ENCODE results near the gene ADCYAP1R1.

ADCYAP1R1 gene

DNA sequence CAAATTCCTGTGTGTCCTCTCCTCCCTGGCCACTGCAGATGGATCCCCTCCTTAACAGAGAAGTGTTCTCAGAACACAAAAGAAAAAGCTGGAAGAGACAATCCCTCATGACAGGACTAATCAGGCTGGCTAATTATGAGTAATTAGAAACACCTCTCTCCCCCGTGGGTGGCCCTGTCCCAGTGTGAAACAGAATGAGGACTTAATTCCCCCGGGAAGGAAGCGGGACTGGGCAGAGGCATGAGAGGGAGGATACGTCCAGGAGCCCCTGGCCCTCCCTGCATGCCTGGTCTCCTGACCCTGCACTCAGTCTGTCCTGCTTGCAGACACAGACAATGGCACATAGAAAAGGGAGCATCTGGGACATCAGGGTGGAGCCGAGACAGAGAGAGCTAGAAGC lies 7.6 kb upstream of the ADCYAP1R1 start:
- DNase-seq, result no peak

- no peak for DNase-seq
These were observed 5.4 kb upstream of the ADCYAP1R1 start for GRCh38 chr7:31046723-31047122.

DNA sequence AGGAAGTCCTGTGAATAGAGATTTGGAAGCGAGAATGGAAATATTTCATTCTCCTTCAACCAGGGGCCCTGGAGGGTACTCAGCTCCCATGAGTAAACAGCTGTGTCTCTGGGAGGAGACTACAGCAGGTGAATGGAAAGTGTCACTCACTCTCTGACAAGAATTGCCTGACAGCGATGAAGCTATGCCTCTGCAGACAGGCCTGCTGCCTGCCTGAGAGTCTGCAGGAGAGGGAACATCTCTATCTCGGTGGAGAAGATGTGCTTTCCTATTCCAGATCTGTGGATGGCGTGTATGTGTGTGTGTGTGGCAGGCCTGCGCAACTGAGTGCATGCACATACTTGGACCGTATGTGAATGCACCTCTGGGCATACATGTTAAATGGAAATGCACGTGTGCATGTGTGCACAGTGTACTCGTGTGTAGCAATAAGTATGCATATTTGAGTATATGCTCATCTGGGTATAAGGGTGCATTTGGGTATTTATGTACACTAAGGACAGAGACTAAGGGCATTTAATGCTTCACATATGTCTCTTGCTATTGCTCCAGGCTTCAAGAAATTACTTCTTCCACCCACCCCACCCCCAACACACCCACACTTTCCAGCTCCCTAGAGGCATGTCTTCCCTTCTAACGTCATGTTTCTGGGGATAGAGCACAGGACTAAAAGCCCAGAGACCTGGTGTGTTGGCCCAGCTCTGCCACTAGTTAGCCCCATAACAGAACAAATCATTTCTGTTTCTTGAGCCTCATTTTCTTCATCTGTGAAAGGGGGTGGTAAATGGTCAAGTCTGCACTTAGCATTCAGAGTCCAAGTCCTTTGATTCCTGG lies 4.6 kb upstream of the ADCYAP1R1 start:
- DNase-seq, result no peak

- DNase-seq, result no peak
These were observed 2.9 kb upstream of the ADCYAP1R1 start for GRCh38 chr7:31049005-31049765.

- no peak for DNase-seq
These were observed 356 bp downstream of the ADCYAP1R1 start for GRCh38 chr7:31052487-31052840.

DNA sequence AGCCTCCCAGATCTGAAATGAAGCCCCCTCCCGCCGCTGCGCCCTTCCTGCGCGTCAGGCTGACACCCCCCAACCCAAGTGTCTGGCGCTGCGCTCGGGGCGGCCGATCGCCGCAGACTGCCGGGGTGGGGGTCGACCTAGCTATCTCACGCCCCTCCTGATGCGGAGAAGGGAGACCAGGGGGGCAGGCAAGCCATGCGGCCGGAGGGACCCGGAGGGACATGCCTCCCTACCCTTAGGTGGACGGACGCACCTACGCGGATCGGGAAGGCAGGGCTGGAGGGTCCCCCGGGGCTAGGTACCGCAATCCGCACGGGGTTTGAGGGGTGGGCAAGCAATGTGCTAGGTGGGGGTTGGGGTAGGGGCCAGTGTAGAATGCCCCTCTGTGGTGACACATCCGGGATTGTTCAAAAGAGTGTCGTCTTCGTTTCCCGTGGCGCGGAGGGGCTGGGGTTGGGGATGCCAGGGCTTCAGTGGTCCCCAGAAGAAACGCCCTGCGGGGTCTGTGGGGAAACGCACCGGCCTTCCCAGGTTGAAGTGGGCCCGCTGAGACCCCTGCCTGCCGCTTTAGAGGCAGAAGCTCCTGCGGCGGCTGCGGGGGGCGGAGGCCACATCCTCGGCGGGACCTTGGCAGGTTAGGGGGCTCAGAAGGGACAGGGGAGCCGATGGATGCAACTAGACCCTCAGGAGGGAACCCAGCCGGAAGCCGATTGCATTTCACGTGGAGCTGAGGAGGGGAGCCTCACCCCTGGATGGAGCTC lies 913 bp downstream of the ADCYAP1R1 start:
- no peak for DNase-seq

GRCh38 chr7:31053986-31054385 lies 1.9 kb downstream of the ADCYAP1R1 start:
- no peak for DNase-seq

- DNase-seq, result no peak
These were observed 2.6 kb downstream of the ADCYAP1R1 start for GRCh38 chr7:31054608-31055278.

- no peak for DNase-seq
These were observed 3.4 kb downstream of the ADCYAP1R1 start for GRCh38 chr7:31055471-31055870.

GRCh38 chr7:31056775-31057346 lies 4.8 kb downstream of the ADCYAP1R1 start:
- DNase-seq, result peak; percentile 6 to 43

DNA sequence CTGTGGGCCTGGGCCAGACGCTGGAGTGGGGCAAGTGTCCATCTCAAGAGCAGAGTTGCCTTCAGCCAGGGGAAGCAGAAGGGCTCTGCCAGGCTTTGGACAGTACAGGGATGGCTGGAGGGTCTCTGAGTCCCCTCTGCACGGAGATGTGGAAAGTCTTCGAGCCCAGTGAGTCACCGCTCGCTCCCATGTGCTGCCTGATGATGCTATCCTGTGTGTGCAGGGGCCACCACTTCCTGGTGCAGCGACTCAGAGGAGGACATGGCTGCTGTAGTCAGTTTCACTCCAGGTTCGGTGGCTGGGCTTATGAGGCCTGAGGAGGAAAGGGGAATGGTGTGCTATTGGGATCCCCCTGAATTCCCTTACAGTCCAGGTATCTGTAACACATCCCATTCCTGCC lies 6.0 kb downstream of the ADCYAP1R1 start:
- DNase-seq, result no peak

DNA sequence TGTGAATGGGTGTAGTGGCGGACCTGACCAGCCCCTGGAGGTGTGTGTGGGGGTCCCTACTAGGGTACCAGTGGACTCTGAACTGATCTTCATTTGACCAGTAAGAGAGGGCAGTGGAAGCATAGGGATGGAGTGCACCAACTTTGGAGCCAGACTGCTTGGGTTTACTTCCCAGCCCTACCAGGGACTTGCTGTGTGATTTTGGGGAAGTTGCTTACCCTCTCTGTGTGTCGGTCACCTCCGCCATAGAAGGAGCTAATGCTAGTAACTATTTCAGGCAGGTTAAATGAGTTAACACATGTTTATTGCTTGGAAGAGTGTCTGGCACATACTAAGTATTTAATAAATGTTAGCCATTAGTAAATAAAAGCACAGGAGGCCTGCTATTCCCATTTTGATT lies 6.6 kb downstream of the ADCYAP1R1 start:
- DNase-seq, result no peak

GRCh38 chr7:31059551-31059950 lies 7.4 kb downstream of the ADCYAP1R1 start:
- DNase-seq, result peak in 1 of 2 experiments; percentile 5

DNA sequence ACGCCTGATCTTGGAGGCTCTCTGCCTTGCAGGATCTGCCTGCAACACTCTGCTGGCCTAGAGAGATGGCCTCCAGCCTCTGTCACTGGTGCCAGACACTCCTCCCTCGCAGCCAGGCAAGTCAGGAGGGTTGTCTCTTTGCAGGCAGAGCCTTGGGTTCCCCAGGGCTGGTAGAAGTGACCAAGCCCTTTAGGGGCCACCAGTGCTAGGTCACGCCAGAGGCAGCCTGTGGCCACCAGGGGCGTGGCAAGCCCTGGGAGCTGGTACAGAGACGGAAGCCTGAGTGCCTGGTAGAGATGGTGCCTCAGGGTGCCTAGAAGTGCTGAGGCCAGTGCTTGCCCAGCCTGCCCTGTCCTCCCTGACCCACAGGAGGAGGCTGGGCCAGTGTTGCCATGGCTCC lies 9.1 kb downstream of the ADCYAP1R1 start:
- DNase-seq, result no peak

- no peak for DNase-seq
These were observed 10.8 kb downstream of the ADCYAP1R1 start for GRCh38 chr7:31062746-31063435.

GRCh38 chr7:31065021-31065593 lies 13.0 kb downstream of the ADCYAP1R1 start:
- no peak for DNase-seq

GRCh38 chr7:31065840-31066239 lies 13.7 kb downstream of the ADCYAP1R1 start:
- DNase-seq, result no peak

GRCh38 chr7:31066516-31067130 lies 14.5 kb downstream of the ADCYAP1R1 start:
- DNase-seq, result no peak

- no peak for DNase-seq
These were observed 15.4 kb downstream of the ADCYAP1R1 start for GRCh38 chr7:31067491-31067890.

GRCh38 chr7:31068006-31068675 lies 16.0 kb downstream of the ADCYAP1R1 start:
- no peak for DNase-seq
